Activated effector memory CD4-positive, alpha-beta T cell treated with anti-CD3 and anti-CD28 coated beads, Interleukin-2, amount 50 U/mL, for 16 hours (primary cell): ENCODE measurements around the gene SPATA32.

Experiments
- DNase-seq: peaks from one replicate; pipeline ENCODE4 v3.0.0-alpha.2; 2020

The SPATA32 gene

DNA sequence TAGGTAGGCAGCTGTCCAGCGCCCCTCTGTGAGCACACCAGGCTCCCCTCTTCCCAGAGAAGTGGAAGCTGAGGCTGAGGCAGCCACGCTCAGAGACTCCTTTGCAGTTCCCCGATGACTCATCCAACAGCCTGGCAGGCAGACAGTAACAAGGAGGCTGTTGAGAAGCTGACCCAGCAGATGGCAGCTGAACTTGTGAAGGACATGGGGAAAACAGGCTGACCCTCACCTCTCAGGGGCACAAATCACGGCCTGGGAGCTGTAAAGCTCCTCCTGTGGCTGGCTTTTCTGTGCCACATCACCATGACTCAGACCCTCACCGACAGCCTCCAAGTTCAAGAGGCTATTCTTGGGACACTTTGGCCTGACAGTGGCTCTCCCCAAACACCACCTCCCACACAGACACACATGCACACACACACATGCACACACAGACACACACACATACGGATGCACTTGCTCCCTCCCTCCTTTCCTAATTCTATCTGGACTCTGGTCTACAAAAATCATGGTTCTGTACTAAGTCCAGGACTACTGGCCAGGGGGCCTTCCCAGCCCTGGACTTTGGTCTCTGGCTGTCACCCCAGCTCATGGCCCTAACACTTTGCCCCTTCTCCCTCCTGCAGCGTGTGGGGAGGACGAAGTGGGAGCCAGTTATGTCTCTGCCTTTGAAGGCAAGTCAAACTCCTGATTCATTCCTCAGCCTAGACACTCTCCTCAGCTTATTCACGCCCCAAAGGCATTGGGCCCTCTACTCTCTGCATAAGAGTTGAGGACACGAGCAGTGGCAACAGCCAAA is 31.7 kb upstream of the SPATA32 start:
- DNase-seq: peak; percentile 68

DNA sequence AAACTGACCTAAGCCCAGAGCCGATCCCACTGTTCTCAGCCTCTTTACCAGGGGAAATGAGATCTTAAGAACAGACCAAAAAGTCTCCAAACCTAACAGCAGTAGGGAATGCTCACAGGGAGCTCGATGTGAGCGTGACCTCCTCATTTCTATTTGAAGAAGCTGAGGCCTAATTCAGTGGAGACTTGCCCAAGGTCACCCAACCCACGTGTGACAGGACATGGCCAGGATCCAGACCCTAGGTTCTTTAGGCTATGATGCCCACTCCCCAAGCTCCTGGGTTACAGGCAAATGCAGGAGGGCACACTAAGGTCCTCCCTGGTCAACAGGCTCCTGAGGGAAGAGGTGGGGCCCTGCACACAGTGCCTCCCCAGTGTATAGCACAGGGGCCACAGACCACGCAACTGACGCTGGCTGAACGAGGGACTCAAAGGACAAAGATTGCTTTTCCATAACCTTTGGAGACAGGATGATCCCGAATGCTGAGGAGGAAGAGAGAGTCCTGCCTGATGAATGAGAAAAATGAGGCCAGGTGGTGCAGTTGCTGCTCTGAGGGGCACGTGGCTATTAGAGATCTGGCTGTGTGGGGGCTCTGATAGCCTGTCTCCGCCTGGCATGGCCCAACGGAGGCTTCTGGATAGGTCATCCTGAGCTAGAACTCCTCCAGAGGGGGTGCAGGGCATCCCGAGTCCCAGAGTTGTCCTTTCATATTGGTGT is 31.0 kb upstream of the SPATA32 start:
- DNase-seq: no peak

DNA sequence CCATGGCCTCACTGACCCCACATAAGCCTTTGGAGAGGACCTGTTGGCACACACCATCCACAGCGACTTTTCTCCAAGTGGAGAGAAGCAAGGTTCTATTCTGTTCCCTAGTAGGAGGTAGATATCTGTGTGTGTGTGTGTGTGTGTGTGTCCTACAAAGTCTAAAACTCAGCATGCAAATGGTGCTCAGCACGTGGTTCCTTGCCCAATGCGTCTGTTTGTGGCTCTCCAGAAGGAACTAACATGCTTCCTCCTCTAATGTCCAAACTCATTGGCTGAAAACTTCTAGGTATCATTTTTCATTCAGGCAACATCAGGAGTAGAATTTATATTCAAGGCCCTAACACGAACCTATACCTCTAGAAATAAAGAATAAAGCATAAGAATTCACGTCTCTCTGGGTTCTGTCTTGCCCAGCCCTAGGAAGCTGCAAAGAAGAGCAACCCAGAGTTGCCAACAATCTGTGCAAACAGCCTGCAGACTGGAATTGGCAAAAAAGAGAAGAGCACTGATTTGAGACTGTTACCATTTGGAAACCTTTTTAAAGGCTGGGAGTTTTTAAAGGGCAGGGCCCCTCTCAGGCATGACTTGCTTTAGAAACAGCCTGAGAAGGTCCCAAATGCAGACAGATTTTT is 29.4 kb upstream of the SPATA32 start:
- no peak for DNase-seq

DNA sequence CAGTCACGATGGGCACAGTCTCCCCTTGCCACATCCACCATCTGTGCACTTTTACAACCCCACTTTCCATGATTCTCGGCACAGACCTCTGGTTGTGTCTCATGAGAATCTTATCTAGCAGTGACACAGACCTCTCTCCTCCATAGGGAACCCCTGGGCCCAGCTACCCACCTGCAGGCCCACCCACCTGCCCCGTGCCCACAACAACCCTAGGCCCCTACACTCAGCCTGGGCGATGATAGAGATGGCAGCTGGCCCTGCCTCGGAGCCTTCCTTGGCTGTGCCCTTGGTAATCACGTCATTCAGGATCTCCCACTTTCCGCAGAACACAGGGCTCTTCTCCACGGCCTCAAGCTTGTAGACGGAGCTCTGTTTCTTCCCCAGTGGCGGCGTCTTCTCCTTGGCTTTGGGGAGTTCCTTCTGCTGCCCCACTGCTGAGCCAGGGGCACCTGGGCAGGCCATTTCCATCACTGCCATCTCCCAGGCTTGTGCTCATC is 28.4 kb upstream of the SPATA32 start:
- no peak for DNase-seq

DNA sequence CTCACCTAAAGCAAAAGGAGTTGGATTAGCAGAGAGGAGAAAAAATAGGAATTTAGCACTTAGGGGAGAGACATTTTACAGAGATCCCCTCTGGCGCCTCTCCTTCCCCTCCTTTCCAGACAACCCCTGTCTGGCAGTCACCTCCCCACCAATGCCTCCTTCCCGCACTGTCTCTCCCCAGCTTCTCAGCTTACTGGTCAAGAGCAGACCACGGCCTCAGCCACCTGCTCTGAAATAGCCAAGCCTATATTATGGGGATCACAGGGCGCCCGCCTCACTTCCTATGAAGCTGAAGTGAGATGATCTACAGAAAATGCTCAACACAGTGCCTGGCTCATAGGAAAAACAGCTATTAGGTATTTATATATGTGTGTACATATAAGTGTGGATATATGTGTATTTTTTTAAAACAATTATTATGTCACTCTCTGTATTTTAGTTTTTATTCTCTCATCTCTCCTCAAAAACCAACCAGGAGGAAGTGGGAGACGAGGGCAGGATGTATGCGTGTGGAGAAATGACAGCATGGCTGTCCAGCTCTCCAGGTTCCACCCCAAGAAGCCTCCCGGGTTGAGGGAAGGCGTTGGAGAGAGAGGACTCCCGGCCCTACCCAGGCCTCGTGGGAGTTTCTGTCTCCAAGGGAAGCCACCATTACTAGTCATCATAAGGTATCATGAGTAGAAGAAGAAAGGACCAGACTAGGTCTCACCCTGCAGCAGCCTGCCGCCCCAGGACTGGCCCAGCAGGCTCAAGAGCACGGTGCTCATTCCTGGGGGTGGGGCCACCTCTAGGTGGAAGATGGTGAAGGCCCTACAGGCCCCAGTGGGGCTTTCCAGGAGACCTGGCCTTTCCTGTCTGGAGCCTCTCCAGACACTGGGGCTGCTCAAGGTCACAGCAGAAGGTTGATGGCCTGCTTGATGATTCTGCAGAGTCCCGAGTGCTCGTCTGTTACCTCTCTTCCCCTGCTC is 27.7 kb upstream of the SPATA32 start:
- DNase-seq: no peak

DNA sequence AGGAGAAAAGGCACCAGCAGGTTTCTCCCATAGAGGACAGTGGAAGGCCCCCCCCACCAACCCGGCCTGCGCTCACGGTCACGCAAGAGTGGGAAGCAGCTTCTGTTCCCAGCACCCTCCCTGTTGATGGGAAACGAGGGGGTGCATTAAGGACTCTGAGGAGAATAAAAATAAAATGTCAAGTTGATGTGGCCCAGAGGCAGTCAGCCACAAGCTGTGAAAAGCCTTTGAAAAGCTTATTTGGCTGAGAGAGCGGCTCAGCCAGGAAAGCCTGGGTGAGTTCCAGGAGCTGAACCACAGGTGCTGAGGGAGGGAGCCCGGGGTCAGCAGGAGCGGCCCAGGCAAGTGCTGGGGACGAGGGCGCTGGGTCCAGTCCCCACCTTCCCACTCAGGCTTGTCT is 26.9 kb upstream of the SPATA32 start:
- no peak for DNase-seq

DNA sequence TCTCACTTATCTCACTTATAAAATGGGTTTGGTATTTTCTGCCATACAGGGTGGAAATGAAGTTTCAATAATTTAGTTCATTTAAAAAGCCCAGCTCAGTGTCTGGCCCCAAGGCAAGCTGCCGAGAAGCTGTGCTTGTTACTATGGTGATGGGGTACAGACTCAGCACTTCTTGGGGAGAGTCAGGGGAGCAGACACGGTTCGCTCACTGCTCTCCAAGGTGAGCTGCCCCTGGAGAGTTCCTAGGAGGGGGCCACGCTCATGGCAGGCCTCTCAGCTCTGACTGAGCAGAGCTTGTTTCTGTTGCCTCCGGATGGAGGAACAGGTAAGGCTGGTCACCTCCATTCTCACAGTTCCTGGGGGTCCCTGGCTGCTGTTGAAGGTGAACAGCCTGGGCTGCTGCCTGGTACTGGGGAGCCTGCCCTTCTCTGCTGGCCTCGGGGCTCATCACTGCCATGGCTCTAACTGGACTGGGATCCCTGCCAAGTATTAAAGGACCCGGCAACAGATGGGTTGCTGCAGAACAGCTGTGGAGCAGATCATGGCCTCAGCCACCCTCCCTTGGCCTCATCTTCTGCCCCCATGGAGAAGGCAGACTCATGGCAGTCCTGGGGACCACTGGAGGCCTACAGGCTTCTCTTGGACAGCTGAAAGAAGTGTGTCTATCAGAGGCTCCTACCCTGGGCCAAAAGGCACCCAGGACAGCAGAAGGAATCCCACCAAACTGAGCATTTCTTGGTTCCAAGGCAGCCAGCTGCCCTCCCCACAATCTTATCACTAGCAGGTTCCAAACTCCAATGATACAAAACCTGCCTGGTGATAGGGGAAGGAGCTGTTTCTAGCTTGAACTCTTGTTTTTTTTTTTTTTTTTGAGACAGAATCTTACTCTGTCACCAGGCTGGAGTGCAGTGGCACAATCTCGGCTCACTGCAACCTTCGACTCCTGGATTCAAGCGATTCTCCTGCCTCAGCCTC is 25.9 kb upstream of the SPATA32 start:
- DNase-seq: no peak

DNA sequence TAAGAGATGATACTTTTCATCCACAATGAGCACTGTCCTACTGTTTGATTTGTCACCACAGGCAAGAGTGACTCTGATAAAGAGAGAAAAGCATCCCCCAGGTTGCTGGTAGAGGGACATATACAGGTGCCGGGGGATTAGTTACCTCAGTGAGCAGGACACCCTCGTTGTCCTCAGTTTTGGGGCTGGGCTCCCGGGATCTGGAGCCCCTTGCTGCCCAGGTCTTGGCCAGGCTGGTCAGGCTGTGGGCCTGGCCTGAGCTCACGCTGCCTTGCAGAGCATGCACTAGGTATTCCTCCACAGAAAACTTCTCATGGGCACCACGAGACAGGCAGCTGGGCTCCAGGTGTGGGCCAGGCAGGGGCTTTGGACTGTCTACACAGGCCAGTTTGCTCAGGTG is 24.4 kb upstream of the SPATA32 start:
- no peak for DNase-seq

DNA sequence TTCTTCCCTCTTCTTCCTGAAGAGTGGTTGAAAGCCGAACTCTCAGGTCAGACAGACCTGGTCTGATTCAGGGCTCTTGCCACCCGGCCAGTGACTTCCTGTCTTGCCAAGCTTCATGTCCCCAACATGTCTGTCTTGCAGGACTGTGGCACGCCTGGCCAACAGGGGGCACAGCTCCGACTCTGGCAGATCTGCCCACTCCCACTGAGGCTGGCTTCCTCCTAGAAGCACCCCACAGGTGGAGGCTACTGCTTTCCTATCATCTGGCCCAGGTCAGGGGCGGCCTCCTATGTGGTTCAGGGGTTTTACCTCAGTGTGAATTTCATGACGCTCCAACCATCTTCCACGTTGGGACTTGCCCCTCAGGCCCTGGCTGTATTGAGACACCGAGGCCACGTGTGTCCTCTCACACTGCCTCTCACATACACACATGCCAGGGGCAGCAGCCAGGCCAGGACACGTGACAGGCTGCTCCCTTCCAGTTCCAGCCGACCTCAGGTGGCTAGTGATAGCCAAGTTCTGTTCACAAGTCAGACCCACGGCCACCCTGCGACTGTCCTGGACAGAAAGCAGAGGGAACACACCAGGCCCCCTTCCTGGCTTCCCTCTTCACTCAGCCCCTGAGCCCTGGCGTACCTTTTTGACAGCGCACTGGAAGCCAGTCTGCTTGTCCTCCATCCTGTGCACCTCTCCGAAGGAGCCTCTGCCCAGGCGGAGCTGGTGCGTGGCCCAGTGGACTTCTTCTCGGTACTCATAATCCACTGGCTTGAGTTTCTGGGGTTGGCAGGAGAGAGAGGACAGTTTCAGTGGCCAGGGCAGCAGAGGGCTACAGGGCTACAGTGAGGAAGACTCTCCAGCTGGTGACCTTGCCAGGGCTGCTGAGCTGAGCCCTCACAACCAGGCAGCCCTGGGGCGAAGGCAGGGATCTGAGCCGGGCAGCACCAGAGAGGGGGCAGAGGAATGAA is 22.6 kb upstream of the SPATA32 start:
- peak; percentile 81 for DNase-seq

DNA sequence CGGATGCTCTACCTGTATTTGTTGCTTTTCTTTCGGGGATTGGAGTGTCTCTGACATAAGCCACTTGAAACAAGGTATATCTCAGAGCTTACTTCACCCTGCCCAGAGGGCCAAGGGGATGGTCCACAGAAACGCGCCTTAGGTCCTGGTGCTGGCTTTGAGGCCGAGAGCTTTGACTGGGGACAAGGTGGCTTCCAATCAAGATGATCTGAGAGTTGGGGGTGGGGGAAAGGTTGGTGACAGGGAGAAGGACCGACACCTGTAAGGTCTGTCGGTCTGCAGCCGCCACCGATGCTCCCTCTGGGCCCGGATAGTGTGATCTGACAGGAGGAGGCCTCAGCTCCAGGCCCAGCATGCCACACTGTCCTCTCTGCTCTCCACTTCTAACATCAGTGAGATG is 21.8 kb upstream of the SPATA32 start:
- no peak for DNase-seq

DNA sequence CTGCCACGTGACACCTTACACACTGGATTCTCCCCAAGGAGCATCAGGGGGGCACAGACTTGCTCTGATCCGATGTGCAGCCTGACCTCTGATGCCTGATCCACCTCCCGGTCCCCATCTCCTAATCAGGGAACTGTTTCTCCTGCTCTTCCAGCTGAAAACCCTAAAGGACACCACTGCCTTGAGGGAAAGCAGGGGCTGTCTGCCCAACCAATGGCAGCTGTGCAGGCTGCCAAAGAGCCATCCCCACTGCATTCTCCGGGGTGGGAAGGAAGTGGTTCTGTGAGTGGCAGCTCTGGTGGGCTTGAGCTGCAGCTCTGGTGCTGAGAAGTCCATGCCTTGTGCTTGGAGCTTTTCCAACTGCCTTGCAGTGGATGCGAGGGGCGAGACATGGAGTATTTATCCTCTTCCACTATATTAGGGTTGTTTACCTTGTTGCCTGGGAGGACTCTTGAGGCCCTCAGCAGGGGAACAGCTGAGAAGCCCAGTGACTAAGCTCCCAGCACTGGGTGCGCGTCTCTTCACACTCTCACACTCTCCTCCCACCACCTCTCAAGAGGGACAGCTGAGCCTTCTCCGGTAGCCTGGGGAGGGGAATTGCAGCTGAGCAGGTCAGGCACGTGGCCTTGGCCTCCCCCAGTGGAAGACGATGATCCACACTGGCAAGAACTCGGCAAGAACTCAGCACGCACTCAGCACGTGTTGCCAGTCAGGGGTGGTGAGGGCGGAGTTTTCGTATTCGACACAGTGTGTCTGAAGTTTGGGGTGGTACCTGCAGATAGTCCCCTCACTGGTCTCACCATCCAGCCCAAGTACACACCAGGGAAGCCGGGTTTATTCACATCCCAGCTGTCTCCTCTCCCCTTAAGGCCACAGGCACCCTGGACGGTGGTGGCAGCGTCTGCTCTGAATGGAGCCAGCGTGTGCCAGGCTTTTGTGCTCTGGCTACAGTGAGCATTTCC is 21.1 kb upstream of the SPATA32 start:
- no peak for DNase-seq

DNA sequence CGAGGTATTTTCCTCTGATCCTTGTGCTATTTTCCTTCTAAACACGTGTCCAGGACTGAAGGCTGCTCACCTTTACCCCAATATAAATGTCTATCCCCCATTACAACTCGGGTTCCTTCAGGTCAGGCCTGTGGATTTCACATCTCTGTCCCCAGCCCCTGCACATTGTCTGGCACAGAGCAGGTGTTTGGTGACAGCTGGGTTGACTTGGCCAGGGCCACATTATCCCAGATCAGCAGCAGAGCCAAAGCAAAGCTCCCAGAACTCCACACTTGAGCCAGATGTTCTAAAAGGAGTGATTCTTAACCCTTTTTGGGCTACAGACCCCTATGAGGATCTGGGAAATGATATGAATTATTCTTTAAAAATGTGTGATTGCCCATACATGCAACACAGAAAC is 18.0 kb upstream of the SPATA32 start:
- no peak for DNase-seq

DNA sequence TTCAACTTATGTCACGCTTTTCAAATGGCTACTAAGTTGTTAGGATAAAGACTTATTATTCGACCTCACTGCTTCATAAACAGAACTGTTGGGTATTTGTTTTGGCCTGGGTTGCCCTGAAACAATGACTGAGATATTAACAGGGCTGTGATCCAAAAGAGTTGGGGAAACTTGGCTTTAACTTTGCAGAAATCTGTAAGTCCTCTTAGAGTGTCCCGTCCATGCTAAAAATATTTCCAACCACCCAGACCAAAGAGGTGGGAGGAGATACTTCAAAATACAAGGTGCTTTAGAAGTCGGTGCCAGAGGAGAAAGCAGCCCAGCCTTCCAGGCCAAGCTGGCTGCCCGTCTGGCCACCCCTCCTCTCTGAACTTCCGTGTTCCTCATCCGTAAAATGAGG is 16.1 kb upstream of the SPATA32 start:
- no peak for DNase-seq

DNA sequence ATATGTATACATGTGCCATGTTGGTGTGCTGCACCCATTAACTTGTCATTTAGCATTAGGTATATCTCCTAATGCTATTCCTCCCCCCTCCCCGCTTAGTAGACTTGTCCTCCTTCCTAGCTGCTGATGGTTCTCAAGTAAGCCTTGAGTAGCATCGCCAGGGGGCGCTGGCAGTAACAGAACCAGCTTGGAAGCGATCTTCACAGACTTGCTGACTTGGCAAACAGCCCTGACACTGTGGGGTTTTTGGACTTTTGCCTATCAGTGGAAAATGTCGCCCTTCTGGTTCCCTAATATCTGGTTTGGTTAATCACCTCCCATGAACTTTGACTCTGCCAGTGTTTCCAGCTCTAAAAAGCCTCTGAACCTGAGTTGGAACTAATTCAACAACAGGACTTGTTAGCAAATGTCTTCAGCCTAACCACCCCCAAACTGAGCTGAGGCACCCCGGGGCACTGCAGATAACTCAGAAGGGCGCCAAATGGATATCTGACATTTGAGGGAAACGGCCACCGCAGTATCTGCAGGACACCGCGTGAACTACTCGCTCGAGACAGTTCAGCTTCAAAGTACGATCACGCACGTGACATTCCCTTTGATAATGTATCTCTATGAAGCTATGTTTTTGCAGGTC is 15.4 kb upstream of the SPATA32 start:
- peak; percentile 96 for DNase-seq

DNA sequence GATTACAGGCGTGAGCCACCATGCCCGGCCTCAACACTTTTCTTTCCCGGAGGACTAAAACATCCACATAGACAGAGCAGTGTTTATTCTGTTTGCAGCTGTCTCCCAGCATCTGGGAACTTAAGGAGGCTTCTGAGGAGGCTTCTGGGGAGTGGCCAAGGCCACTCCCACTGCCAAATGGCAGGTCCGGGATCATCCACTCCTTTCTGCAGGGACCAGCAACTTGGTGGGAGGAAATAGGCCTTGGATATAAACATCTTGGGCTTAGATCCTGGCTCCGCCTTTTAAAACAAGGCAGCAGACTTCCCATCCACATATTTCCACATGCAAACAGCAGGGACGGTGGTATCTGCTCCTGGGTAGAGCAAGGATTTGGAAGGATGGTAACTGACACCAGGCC is 14.1 kb upstream of the SPATA32 start:
- DNase-seq: no peak

DNA sequence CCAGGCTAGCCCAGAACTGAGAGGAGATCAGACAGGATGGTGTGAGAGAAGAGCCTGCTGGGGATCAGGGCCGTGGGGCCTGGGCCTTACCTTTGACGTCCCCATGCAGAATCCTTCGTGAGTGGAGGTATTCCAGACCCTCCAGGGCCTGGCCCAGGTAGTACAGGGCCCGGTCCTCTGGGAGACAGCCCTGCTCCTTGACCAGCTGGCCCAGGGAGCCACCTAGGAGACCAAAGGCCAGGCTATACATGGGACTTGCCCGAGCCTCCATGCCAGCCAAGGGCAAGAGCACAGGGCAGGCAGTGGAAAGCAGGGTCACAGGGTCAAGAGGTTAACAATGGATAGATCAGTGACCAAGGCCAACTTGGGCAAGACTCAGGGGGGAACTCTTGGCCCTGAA is 12.1 kb upstream of the SPATA32 start:
- DNase-seq: no peak

DNA sequence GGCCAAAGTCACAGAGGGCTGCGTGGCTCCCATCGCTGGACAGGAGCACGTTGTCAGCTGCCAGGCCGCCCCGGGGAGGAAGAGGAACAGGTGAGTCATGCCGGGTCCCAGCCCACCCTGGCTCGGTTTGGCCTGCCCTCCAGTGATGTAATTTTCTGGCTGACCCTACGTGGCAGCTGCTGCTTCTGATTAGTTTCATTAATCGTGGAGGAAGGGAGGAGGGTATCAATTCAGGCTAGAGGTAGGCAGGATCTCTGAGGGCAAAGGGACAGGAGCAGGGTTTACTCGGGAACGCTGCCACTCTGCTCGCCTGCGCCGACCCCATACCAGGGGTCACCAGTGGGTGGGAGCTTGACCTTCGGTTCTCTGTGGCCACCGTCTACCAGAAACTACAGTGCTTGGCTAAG is 11.7 kb upstream of the SPATA32 start:
- no peak for DNase-seq

DNA sequence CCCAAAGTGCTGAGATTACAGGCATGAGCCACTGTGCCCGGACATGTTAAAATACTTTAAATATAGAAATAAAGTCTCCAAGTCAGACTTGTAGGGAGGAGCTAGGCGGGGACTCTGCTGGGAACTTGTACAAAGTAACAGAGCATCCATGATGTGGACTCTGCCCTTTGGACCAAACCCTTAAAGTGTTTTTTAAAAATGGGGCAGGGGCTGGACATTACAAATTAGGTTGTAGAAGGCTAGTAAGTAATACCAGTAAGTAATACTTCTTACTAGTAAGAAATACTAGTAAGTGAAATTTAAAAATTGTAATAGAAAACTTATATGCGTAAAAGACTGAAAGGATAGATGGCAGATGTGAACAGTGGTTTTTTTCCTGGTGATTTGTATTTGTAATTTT is 9.7 kb upstream of the SPATA32 start:
- no peak for DNase-seq
